ENCODE results near the gene PIM1. TPM values are rescaled to one million over a fixed set of nuclear protein-coding genes. Genes with fewer than 3 reads are reported as not detected.

The PIM1 gene
- total and polyA plus RNA-seq, 9 of the 15 experiments (the other 6 are each of a cell fraction or from before 2014, with no cell fraction given), result 19.0 to 789 (median 212) TPM

- no peak for TF ChIP-seq NR2C2 (CRISPR knock-in tag; IDR thresholded peaks at IDR 0.05)
- 0 out of 2 replicates have a peak, but pooled peaks have one; percentile 3 for TF ChIP-seq NR2C2 (tag; IDR thresholded peaks at IDR 0.05)
- peak; percentile 48 for TF ChIP-seq L3MBTL2 (IDR thresholded peaks at IDR 0.05)
- TF ChIP-seq RBM22 (IDR thresholded peaks at IDR 0.05; ENCODE audit: low read depth, low read length, poor library complexity, severe bottlenecking), result no peak
- no peak for TF ChIP-seq SRSF3 (IDR thresholded peaks at IDR 0.05; ENCODE audit: insufficient read depth, low read length)
- TF ChIP-seq TFE3 (CRISPR knock-in tag; IDR thresholded peaks at IDR 0.05), result no peak
- TF ChIP-seq TEAD2 (tag; IDR thresholded peaks at IDR 0.05), result no peak
- TF ChIP-seq ZNF121 (CRISPR knock-in tag; conservative IDR thresholded peaks at IDR 0.05), result no peak
- peak in 1 of 2 experiments; percentile 12; a peak in 2 of 4 replicates for TF ChIP-seq MAZ (CRISPR knock-in tag; conservative IDR thresholded peaks at IDR 0.05 in 1 of 2, IDR thresholded peaks at IDR 0.05 in 1 of 2)
- TF ChIP-seq NFE2L1 (tag; IDR thresholded peaks at IDR 0.05; ENCODE audit: borderline replicate concordance, low read depth), result peak; percentile 88
- no peak for TF ChIP-seq SIN3B (IDR thresholded peaks at IDR 0.05; ENCODE audit: low read depth)
- no peak for TF ChIP-seq THRA (IDR thresholded peaks at IDR 0.05)
- TF ChIP-seq MBD2 (IDR thresholded peaks at IDR 0.05; ENCODE audit: borderline replicate concordance, low read depth), result no peak
- TF ChIP-seq PYGO2 (tag; IDR thresholded peaks at IDR 0.05), result no peak
- TF ChIP-seq RBM14 (IDR thresholded peaks at IDR 0.05; ENCODE audit: borderline replicate concordance, insufficient read depth, low read depth, low read length), result no peak
- TF ChIP-seq PPARD (CRISPR knock-in tag; IDR thresholded peaks at IDR 0.05), result no peak
- TF ChIP-seq KLF1 (tag; IDR thresholded peaks at IDR 0.05), result no peak
- peak; percentile 30 for TF ChIP-seq POLR2A (conservative IDR thresholded peaks at IDR 0.05)
- no peak for TF ChIP-seq CEBPZ (IDR thresholded peaks at IDR 0.05; ENCODE audit: borderline replicate concordance, low read depth, low read length)
- no peak for TF ChIP-seq GATA2 (CRISPR knock-in tag; IDR thresholded peaks at IDR 0.05)
Measured at GRCh38 chr6:37205175-37205996, 35.4 kb downstream of the PIM1 start (continued).
